HepG2 (cell line): ENCODE measurements around the gene CDK6. TPM values are rescaled to one million over a fixed set of nuclear protein-coding genes. Genes with fewer than 3 reads are reported as not detected.

Experiments used
- ATAC-seq: fragments of 200-7000 bp; cut with Tn5 transposase; 3 replicates; pipeline ENCODE4 v1.9.1; 2020; ENCODE audit warnings: mild to moderate bottlenecking, moderate library complexity
- BruUV-seq: library from RNA; stranded (reverse); fragments of 400-500 nt; replicated peaks from 2 replicates; lab custom pipeline; 2021; lab: Mats Ljungman, UMichigan
- CTCF ChIA-PET: fragments of 300-600 bp; formaldehyde crosslinking; extraction: SDS; loops from one replicate; lab custom pipeline; 2021; ENCODE audit warnings: low total read pairs, inconsistent platforms, low intra/inter-chr PET ratio; lab: Yijun Ruan, JAX
- POLR2A ChIA-PET: fragments of 350-600 bp; sonication (Branson Sonifier 250); formaldehyde crosslinking; loops from one replicate; lab custom pipeline; 2020; ENCODE audit warnings: antibody characterized with exemption, inconsistent platforms; lab: Yijun Ruan, JAX
- DNase-seq: peaks from one replicate; pipeline ENCODE4 v3.0.0-alpha.2; 2015; ENCODE audit warnings: low spot score
- FAIRE-seq: peaks from 3 replicates; lab custom pipeline; 2011; peaks lifted over from hg19 to GRCh38; lab: Jason Lieb, UNC
- H2AFZ ChIP-seq: one replicate; pipeline ENCODE4 v1.6.1; 2011; ENCODE audit warnings: low read length, inconsistent platforms
- H3K27ac ChIP-seq: fragments of 300-600 bp; 3 replicates; pipeline ENCODE4 v1.8.0; 2011; ENCODE audit warnings: mixed run types, mild to moderate bottlenecking, mixed read lengths, low read length, inconsistent platforms; ENCODE audit not compliant: insufficient read depth; ENCODE audit errors: extremely low read length
- H3K27me3 ChIP-seq, 2 experiments: fragments of 200-600 bp in 1 of 2; 2 replicates in 1 of 2; 3 replicates in 1 of 2; pipeline versions ENCODE4 v1.6.0 to v1.8.0; 2011; ENCODE audit warnings: low read length in 2 of 2, mild to moderate bottlenecking in 2 of 2, moderate library complexity in 2 of 2, inconsistent platforms in 1 of 2; ENCODE audit not compliant: insufficient read depth in 2 of 2, control insufficient read depth in 1 of 2
- H3K36me3 ChIP-seq, 2 experiments: fragments of 200-600 bp in 1 of 2; replicated peaks in 1 of 2; 2 replicates in 1 of 2; 3 replicates in 1 of 2; pipeline versions ENCODE4 v1.5.1 to v1.8.0; 2011; ENCODE audit warnings: low read length in 2 of 2, inconsistent platforms in 1 of 2; ENCODE audit not compliant: insufficient read depth in 2 of 2, control insufficient read depth in 1 of 2
- H3K4me1 ChIP-seq: 2 replicates; pipeline ENCODE4 v1.5.1; 2012; ENCODE audit warnings: low read length, inconsistent platforms; ENCODE audit not compliant: insufficient read depth
- H3K4me2 ChIP-seq: 2 replicates; pipeline ENCODE4 v1.6.0; 2011; ENCODE audit warnings: low read depth, low read length, inconsistent platforms
- H3K4me3 ChIP-seq, 3 experiments: fragments of 200-600 bp in 1 of 3; sonication (generic), shearing (Covaris generic) in 1 of 3; replicated peaks in 1 of 3; 2 replicates each; pipeline ENCODE4 v1.5.1; 2011 to 2016; ENCODE audit warnings: low read length in 3 of 3, inconsistent platforms in 2 of 3, low read depth in 2 of 3, mild to moderate bottlenecking in 2 of 3, control low read depth in 1 of 3, mixed read lengths in 1 of 3; ENCODE audit not compliant: insufficient read depth in 1 of 3
- H3K79me2 ChIP-seq: one replicate; pipeline ENCODE4 v1.6.1; 2011; ENCODE audit warnings: low read length, inconsistent platforms; ENCODE audit not compliant: insufficient read depth
- H3K9ac ChIP-seq: 2 replicates; pipeline ENCODE4 v1.6.0; 2011; ENCODE audit warnings: mild to moderate bottlenecking, low read depth, low read length, inconsistent platforms; ENCODE audit not compliant: insufficient read depth
- H3K9me3 ChIP-seq: 2 replicates; pipeline ENCODE4 v1.5.1; 2012; ENCODE audit warnings: mild to moderate bottlenecking, low read length
- H4K20me1 ChIP-seq: 2 replicates; pipeline ENCODE4 v1.6.0; 2011; ENCODE audit warnings: inconsistent platforms, mild to moderate bottlenecking, low read length, moderate library complexity; ENCODE audit not compliant: insufficient read depth
- DNMT1 ChIP-seq: sonication (generic); formaldehyde crosslinking; IDR thresholded peaks from 2 replicates; pipeline ENCODE4 v1.5.1; 2020; ENCODE audit warnings: mild to moderate bottlenecking, missing genetic modification reagents
- FOXM1 ChIP-seq: sonication (generic); formaldehyde crosslinking; IDR thresholded peaks from 2 replicates; pipeline ENCODE4 v1.5.0; 2020; ENCODE audit warnings: missing genetic modification reagents
- HNRNPUL1 ChIP-seq: fragments of 200-400 bp; formaldehyde crosslinking; IDR thresholded peaks from 2 replicates; pipeline ENCODE4 v1.6.1; 2017; ENCODE audit warnings: low read depth, mild to moderate bottlenecking, low read length, moderate library complexity
- KDM3A ChIP-seq: IDR thresholded peaks from 2 replicates; pipeline ENCODE4 v1.6.1; 2018; ENCODE audit warnings: low read depth, missing compliant biosample characterization
- MBNL3 ChIP-seq: fragments of 250-450 bp; sonication (Bioruptor Pico); conservative IDR thresholded peaks from 2 replicates; pipeline ENCODE4 v1.8.0; 2022; ENCODE audit warnings: mild to moderate bottlenecking, inconsistent platforms
- SMAD1 ChIP-seq: sonication (generic); formaldehyde crosslinking; IDR thresholded peaks from 2 replicates; pipeline ENCODE4 v1.4.0; 2020; ENCODE audit warnings: missing genetic modification reagents, low read depth, mild to moderate bottlenecking, borderline replicate concordance
- SP140L ChIP-seq: sonication (generic); formaldehyde crosslinking; IDR thresholded peaks from 2 replicates; pipeline ENCODE4 v1.4.0; 2020; ENCODE audit warnings: missing genetic modification reagents, borderline replicate concordance
- TCF7L2 ChIP-seq: IDR thresholded peaks from 2 replicates; pipeline ENCODE4 v1.6.1; 2011; ENCODE audit warnings: mild to moderate bottlenecking, low read depth, low read length, moderate library complexity
- ZBTB38 ChIP-seq: sonication (generic); formaldehyde crosslinking; IDR thresholded peaks from 2 replicates; pipeline ENCODE4 v1.5.1; 2020; ENCODE audit warnings: mild to moderate bottlenecking, missing genetic modification reagents
- ZFP36L2 ChIP-seq: sonication (generic); formaldehyde crosslinking; IDR thresholded peaks from 2 replicates; pipeline ENCODE4 v1.4.0; 2020; ENCODE audit warnings: missing genetic modification reagents
- ZFP62 ChIP-seq: sonication (generic); formaldehyde crosslinking; IDR thresholded peaks from 2 replicates; pipeline ENCODE4 v1.4.0; 2020; ENCODE audit warnings: missing genetic modification reagents
- ZIK1 ChIP-seq: sonication (generic); formaldehyde crosslinking; IDR thresholded peaks from 2 replicates; pipeline ENCODE4 v1.5.0; 2020; ENCODE audit warnings: mild to moderate bottlenecking, low read depth, missing genetic modification reagents, borderline replicate concordance
- ZNF296 ChIP-seq: sonication (generic); formaldehyde crosslinking; conservative IDR thresholded peaks from 2 replicates; pipeline ENCODE4 v1.5.0; 2020; ENCODE audit warnings: mild to moderate bottlenecking, missing genetic modification reagents
- ZNF3 ChIP-seq: IDR thresholded peaks from 2 replicates; pipeline ENCODE4 v1.7.0; 2017; ENCODE audit warnings: inconsistent platforms
- ZNF546 ChIP-seq: sonication (generic); formaldehyde crosslinking; conservative IDR thresholded peaks from 2 replicates; pipeline ENCODE4 v1.8.1; 2023; ENCODE audit warnings: mild to moderate bottlenecking, missing genetic modification reagents
- ZNF747 ChIP-seq: sonication (generic); formaldehyde crosslinking; IDR thresholded peaks from 2 replicates; pipeline ENCODE4 v1.8.1; 2023; ENCODE audit warnings: missing genetic modification reagents, mild to moderate bottlenecking, borderline replicate concordance
- ZNF776 ChIP-seq: sonication (generic); formaldehyde crosslinking; IDR thresholded peaks from 2 replicates; pipeline ENCODE4 v1.4.0; 2020; ENCODE audit warnings: mild to moderate bottlenecking, missing genetic modification reagents
- WGBS: methylation state at CpG from one replicate; pipeline ENCODE4 v1.1.6; 2017; ENCODE audit warnings: low lambda C conversion rate; 5-methylcytosine and 5-hydroxymethylcytosine counted together
- in situ Hi-C: cut with HindIII; loops from 2 replicates; pipeline ENCODE4 v1.10.0; 2017; ENCODE audit warnings: low pct_unique_long_range_greater_than_20kb; ENCODE audit not compliant: extremely low pct_ligation_motif_present
- intact Hi-C: fragments of 100-400 bp; cut with micrococcal nuclease; formaldehyde crosslinking; loops from one replicate; pipeline ENCODE4 v1.10.0; 2022; ENCODE audit not compliant: unreplicated experiment
- polyA plus RNA-seq, 8 experiments: library from polyadenylated mRNA; depleted of rRNA in 3 of 8; stranded (reverse) in 7 of 8; unstranded in 1 of 8; fragments of >200 nt; fragmentation: Illumina TruSeq in 4 of 8; extraction: Trizol in 4 of 8; gene quantifications; 2 replicates each; pipeline versions ENCODE4 v1.2.1 to v1.2.3, GENCODE V29; 2011 to 2016; ENCODE audit warnings: low read depth in 4 of 8, missing spikeins in 1 of 8, mixed read lengths in 1 of 8; ENCODE audit not compliant: insufficient read depth in 1 of 8
- total RNA-seq, 5 experiments: library from RNA; depleted of rRNA; stranded (reverse); fragments of >200 nt; fragmentation: Illumina TruSeq; extraction: Trizol; gene quantifications; 2 replicates each; pipeline ENCODE4 v1.2.3, GENCODE V29; 2016; ENCODE audit warnings: low read depth in 1 of 5

Gene CDK6
- total and polyA plus RNA-seq, 2 of the 13 experiments (the other 11 are each of a cell fraction or from before 2014, with no cell fraction given), result 34.6 to 90.8 TPM

DNA sequence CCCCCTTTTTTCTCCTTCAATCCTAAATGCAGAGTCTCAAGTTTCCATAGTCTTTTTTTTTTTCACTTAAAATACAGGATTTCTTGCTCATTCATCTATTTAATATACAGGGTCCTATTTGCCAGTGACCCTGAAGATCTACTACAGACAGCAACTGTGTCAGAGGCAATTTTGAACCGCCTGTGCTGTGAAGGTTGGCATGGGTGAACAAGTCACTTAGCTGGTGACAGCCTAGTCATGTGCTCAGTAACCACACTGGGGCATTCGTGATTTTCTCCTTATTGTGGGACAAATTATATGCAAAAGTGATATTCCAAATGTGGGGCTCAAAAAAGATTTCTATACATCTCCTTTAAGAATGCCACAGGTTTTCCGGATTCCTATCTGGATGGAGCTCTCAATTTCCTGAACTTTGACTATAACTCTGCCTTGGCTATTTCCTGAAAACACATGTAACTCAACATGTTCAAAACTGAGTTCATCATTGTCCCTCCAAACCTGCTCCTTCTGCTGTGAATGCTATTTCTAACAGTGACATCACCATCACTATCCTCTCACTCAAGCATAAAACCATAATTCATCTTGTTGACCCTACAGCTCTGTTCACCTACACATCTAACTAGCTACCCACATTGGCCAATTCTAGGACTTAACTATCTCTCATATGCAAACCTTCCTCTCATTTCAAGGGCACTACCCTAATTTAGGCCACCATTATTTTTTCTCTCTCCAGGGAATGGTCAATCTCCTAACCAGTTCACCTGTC, 36.7 kb downstream of the CDK6 start:
- Histone ChIP-seq H3K9me3 (no peaks in the 10 kb centered on the region), H4K20me1 (peaks cover 44% of the 10 kb centered on the region), H3K9ac (no peak overlapping the region), H3K4me1 (peaks cover 55% of the 10 kb centered on the region), H2AFZ (no peak overlapping the region), H3K4me2 (no peak overlapping the region), H3K36me3 (peaks cover 6 to 36% of the 10 kb centered on the region in 2 experiments), H3K79me2 (peaks cover 99% of the 10 kb centered on the region)
- BruUV-seq, result no TSS peak
- intact Hi-C loops (no loop called here), in situ Hi-C loops (no loop called here)
- ATAC-seq (no peak; the same call in 2 of the 3 replicates), DNase-seq (no peak)
- CTCF ChIA-PET, result no interaction called here
- TF ChIP-seq MBNL3 (CRISPR knock-in tag) (no peak), ZFP62 (CRISPR knock-in tag) (no peak), ZNF546 (no peak)
- TF ChIP-seq, all 625 proteins: peak for 0
- Histone ChIP-seq H3K27ac (no peak overlapping the region), H3K4me3 (no peak overlapping the region), H3K27me3 (no peaks in the 10 kb centered on the region)
- no peak for FAIRE-seq
- POLR2A ChIA-PET, result no interaction called here
- WGBS, result 97% methylated on average over 3 of the region's 3 CpGs

DNA sequence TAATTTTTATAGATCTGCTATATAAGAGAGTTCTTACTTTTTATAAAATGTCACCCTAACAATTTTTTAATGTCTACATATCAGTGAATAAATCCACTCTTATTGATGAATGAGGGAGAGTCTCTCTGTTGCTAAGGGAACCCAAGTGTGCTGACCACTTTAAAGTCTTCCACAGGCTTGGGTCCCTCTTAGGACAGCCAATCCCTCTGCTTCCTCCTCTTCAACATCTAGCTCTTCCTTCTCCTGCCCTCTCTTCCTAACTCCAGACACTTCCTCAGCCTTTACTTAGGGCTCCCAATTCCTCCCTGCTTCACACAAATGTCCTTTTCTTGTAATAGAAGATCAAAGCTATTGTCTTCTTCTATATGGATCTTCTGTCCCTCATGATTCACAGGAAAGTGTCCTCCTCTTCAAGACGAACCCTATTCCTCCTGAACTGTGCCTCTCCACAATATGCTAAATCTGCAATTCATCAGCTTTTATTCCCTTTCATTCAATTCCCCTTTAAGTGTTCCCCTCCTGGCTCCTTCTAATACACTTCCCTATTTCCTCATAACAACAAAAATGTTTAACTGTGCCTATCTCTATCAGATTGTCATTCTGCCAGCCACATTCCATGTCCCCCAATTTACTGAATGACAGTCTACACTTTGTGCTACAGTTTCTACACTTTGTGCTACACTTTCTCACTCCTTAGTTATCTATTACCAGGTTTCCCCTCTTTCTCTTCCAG, 37.7 kb downstream of the CDK6 start:
- H3K9ac ChIP-seq, result no peak overlapping the region
- H3K79me2 ChIP-seq, result peaks cover 99% of the 10 kb centered on the region
- no TSS peak for BruUV-seq
- DNase-seq (no peak), ATAC-seq (peak; percentile 41), FAIRE-seq (no peak)
- no peak overlapping the region for H2AFZ ChIP-seq
- peaks cover 45% of the 10 kb centered on the region for H4K20me1 ChIP-seq
- intact Hi-C loops (no loop called here), in situ Hi-C loops (no loop called here)
- peaks cover 64% of the 10 kb centered on the region for H3K4me1 ChIP-seq
- ChIA-PET CTCF (no interaction called here), POLR2A (interaction anchor here (0.5 kb wide), 1 partner anchor 215 kb away, joined by 3 read pairs; no protein-coding TSS in a partner anchor)
- no peak overlapping the region for H3K4me3 ChIP-seq
- no peak overlapping the region for H3K4me2 ChIP-seq
- no peak overlapping the region for H3K27ac ChIP-seq
- no peaks in the 10 kb centered on the region for H3K27me3 ChIP-seq
- H3K36me3 ChIP-seq, result peaks cover 6 to 29% of the 10 kb centered on the region in 2 experiments; a peak in 4 of 5 replicates
- H3K9me3 ChIP-seq, result no peaks in the 10 kb centered on the region
- WGBS, result 100% methylated on average over 1 of the region's 1 CpG
- TF ChIP-seq ZBTB38 (CRISPR knock-in tag), result no peak
- no peak for TF ChIP-seq KDM3A (CRISPR knock-in tag)
- TF ChIP-seq ZIK1 (CRISPR knock-in tag), result no peak
- TF ChIP-seq TCF7L2, result no peak
- TF ChIP-seq DNMT1, result no peak
- TF ChIP-seq FOXM1 (CRISPR knock-in tag), result no peak
- no peak for TF ChIP-seq ZNF3
- no peak for TF ChIP-seq HNRNPUL1
- no peak for TF ChIP-seq ZNF776 (CRISPR knock-in tag)
- no peak for TF ChIP-seq SMAD1 (CRISPR knock-in tag)
- no peak for TF ChIP-seq ZNF296 (CRISPR knock-in tag)
- TF ChIP-seq ZFP36L2, result no peak
- no peak for TF ChIP-seq ZNF747
- no peak for TF ChIP-seq SP140L
